Fibroblast of mammary gland (primary cell): ENCODE measurements around the gene MRPL10.

ENCODE experiments used
- DNase-seq: peaks from one replicate; pipeline ENCODE4 v3.0.0-alpha.2; 2010; ENCODE audit warnings: low read depth
- H3K4me3 ChIP-seq: 2 replicates; pipeline ENCODE4 v1.5.1; 2011; ENCODE audit warnings: low read depth, mild to moderate bottlenecking, low read length, moderate library complexity; ENCODE audit not compliant: control insufficient read depth
- TF ChIP-seq, protein P1 (sequence below): conservative IDR thresholded peaks from 2 replicates; pipeline ENCODE4 v1.5.1; 2011; ENCODE audit warnings: low read depth, low read length, inconsistent platforms; ENCODE audit not compliant: control insufficient read depth, insufficient read depth

The MRPL10 gene

DNA sequence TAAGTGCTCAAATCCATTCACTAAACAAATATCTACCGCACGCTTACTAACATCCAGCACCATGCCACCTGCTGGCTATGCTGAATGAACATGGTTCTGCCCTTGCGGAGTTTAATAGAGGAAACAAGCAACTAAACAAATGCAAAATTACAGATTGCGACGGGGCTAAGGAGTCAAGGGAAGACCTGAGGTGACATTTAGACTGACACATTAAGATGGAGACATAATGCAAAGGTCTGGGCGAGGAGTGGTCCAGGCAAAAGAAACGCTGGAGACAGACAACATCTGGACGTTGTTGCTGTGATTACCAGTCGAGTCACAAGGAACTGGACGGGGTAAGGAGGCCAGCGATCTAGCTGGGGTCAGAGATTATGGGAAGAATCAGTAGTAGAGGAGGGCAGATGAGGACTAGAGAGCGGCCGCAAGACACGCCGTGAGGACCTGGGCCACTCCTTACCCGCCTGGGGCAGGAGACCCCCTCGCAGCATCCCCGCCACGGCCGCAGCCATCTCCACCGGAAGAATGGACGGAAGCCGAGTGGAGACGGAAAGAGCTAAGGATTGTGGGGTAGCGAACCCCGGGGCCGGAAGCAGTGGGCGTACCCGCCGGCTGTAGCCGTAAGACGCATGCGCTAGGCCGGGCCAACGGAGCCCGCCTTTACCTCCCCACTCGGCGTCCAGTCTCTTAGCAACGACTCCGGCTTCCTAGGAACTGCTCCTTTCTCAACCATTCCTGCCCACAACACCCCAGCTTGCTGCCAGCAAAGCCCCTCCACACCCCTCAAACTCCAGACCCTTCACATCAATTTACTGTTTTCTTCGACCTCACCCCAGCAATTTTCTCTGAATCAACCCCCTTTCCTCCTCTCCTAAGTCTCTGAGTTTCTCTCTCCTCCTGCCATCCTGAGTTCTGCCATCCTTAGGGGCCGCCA, at the start of gene MRPL10, which contains the start of gene LRRC46:
TSS of gene MRPL10 (minus strand) at position 539 of the 931 bp plus-strand sequence. CDS start at position 509, 30 bp downstream.
TSS of gene LRRC46 (plus strand) at position 668 of the 931 bp plus-strand sequence. CDS start 320 bp downstream, outside the sequence.
- TF ChIP-seq, protein P1, sequence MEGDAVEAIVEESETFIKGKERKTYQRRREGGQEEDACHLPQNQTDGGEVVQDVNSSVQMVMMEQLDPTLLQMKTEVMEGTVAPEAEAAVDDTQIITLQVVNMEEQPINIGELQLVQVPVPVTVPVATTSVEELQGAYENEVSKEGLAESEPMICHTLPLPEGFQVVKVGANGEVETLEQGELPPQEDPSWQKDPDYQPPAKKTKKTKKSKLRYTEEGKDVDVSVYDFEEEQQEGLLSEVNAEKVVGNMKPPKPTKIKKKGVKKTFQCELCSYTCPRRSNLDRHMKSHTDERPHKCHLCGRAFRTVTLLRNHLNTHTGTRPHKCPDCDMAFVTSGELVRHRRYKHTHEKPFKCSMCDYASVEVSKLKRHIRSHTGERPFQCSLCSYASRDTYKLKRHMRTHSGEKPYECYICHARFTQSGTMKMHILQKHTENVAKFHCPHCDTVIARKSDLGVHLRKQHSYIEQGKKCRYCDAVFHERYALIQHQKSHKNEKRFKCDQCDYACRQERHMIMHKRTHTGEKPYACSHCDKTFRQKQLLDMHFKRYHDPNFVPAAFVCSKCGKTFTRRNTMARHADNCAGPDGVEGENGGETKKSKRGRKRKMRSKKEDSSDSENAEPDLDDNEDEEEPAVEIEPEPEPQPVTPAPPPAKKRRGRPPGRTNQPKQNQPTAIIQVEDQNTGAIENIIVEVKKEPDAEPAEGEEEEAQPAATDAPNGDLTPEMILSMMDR = peak; percentile 36
- peak; percentile 89 for DNase-seq
- peak within 1 kb of the TSS; percentile 98 for H3K4me3 ChIP-seq

DNA sequence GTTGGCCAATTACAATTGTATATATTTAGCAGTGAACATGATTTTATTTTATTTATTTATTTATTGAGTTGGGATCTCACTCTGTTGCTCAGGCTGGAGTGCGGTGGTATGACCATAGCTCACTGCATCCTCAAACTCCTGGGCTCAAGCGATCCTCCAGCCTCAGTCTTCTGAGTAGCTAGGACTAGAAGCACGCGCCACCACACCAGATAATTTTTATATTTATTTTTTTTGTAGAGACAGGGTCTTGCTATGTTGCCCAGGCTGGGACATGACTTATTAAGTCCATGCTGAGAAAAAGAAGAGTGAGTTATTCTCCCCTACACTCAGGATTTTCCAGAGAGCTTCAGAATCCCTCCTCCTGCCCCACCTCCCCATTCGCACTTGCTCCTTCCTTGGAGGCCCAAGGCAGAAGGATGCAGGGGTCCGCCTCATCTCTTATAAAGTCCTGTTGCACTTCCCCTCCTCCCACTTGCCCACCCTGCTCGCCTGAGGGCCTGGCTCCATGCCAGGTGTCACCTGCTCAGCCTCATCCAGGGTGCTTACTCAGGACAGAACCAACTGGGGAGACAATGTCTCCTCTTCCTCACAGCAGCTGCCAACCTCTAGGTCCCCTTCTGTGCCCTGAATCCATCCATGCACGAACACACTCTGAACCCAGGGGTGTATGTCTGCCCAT, 48.6 kb upstream of the MRPL10 start:
- TF ChIP-seq, protein P1 = no peak
- H3K4me3 ChIP-seq = no peak overlapping the region
- DNase-seq = no peak

DNA sequence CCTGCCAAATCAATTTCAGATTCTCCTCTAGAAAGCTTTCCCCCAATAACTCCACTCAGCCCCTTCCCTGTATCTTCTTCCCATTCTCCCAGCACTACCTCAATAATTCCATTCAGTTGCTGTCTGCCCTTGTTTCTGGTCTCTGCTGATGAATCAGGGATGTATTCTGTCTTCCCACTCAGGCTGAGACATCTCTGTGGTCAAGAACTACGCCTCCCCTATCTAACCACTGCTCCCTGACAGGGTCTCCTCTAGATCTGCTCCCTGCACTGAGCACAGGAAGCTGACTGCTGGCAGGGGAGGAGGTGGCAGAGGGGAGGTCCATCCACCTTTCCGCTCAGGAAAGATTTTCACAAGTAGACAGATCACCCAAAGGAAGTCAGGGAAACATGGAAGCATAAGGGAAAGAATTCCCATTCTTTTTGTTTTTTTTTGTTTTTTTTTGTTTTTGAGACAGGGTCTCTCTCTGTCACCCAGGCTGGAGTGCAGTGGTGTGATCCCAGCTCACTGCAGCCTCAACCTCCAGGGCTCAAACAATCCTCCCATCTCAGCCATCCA, 47.8 kb upstream of the MRPL10 start:
- TF ChIP-seq, protein P1 = no peak
- no peak overlapping the region for H3K4me3 ChIP-seq
- DNase-seq = peak; percentile 68

DNA sequence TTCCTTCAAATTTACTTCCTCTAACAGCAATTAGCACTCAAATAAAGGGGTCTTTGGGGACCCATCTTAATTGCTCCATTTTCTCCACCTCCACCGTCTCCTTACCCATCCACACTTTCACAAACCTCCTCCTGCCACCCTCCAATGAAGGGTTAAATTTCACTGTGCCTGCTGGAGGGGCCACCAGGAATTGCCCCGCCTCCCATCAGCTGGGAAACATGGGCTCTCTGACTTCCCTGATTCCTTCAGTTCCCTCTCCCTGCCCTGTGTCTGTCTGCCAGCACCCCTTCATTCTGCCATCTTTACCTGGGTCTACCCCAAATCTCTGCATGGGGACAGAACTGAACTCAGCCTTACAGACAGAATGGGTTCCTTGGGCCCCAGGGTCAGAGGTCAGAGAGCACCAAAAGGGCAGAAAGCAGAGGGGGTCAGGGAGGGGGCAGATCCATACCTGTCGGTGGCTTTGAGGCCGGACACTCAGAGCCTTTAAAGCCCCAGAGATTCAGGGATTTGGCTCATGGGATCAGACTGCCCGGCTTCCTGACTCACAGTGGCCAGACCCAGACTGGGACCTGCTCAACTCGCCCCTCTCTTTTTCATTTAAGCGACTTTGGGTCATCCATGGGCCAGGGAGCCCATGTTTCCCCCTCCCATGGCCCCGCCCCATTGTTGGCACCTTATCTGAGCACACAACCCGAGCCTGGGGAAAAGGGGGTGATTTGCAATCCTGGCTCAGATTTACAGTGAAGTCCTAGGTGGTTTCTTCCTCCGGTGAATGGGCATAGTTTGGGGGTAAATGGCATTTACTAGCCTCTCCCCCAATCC, 47.1 kb upstream of the MRPL10 start:
- TF ChIP-seq, protein P1 = no peak
- H3K4me3 ChIP-seq = no peak overlapping the region
- DNase-seq = no peak

DNA sequence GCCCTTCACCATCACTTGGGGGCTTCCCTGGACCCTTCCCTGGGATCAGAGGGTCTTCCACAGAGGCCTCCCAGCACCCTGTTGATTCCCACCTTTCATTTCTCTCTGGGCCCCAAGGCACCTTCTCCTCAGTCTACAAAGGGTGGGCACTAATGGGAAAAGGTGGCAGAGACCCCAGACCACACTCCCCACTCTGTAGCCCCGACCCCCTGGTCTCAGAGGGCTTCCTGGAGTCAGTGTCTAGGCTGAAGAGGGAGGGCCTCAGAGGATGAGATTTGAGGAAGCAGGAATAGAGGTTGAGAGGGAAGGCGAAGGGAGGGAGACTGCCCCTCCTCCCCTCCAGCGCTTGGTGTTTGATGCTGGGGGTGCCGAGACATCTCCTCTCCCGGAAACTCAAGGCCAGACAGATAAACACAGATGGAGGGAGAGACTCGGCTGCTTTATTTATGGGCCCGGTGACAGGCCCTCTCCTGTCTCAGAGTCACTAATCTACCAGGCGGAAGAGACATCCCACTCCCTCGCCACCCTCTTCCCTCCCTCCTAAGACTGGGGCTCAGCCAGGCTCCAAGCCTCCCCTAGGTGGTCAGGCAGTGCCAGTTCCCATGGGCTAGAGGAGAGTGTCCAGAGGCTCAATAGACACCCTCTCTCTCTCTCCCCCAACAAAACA, 46.2 kb upstream of the MRPL10 start:
- TF ChIP-seq, protein P1 = no peak
- DNase-seq = no peak
- H3K4me3 ChIP-seq = no peak overlapping the region
